K562 (cell line): ENCODE measurements around the gene DUS1L. TPM values are rescaled to one million over a fixed set of nuclear protein-coding genes. Genes with fewer than 3 reads are reported as not detected.

Experiments
- ATAC-seq: fragments of 200-7000 bp; cut with Tn5 transposase; 3 replicates; pipeline ENCODE4 v1.9.1; 2020; ENCODE audit warnings: moderate library complexity
- BruUV-seq: library from RNA; stranded (reverse); fragments of 400-500 nt; replicated peaks from 2 replicates; lab custom pipeline; 2021; lab: Mats Ljungman, UMichigan
- CTCF ChIA-PET: fragments of 300-600 bp; formaldehyde crosslinking; extraction: SDS; loops from one replicate; lab custom pipeline; 2021; ENCODE audit warnings: low intra/inter-chr PET ratio; lab: Yijun Ruan, JAX
- POLR2A ChIA-PET: fragments of 300-600, 350-650 bp; sonication (Branson Sonifier 250); formaldehyde crosslinking; extraction: SDS; loops from one replicate; lab custom pipeline; 2021; ENCODE audit warnings: antibody characterized with exemption, inconsistent platforms; lab: Yijun Ruan, JAX
- DNase-seq, 4 experiments: peaks; one replicate each; pipeline versions ENCODE4 v3.0.0 to v3.0.0-alpha.2; 2011 to 2018; ENCODE audit warnings: low spot score in 3 of 4, mixed read lengths in 3 of 4; ENCODE audit errors: extremely low read depth in 1 of 4
- FAIRE-seq: peaks from 2 replicates; lab custom pipeline; 2011; peaks lifted over from hg19 to GRCh38; lab: Jason Lieb, UNC
- H2AFZ ChIP-seq: 2 replicates; pipeline ENCODE4 v1.6.0; 2011; ENCODE audit warnings: low read depth, low read length, control low read depth, inconsistent platforms
- H3K27ac ChIP-seq: fragments of 200-600 bp; 3 replicates; pipeline ENCODE4 v1.8.0; 2011; ENCODE audit warnings: low read depth, mild to moderate bottlenecking, control low read depth, inconsistent platforms, low read length, moderate library complexity, mixed read lengths; ENCODE audit errors: extremely low read depth
- H3K27me3 ChIP-seq, 2 experiments: fragments of 300-600 bp in 1 of 2; 2 replicates in 1 of 2; 3 replicates in 1 of 2; pipeline versions ENCODE4 v1.6.0 to v1.8.0; 2011; ENCODE audit warnings: inconsistent platforms in 2 of 2, low read length in 2 of 2, mild to moderate bottlenecking in 1 of 2, mixed read lengths in 1 of 2, moderate library complexity in 1 of 2; ENCODE audit not compliant: control insufficient read depth in 2 of 2, insufficient read depth in 2 of 2
- H3K36me3 ChIP-seq: fragments of 300-600 bp; 3 replicates; pipeline ENCODE4 v1.8.0; 2011; ENCODE audit warnings: mild to moderate bottlenecking, low read length, inconsistent platforms; ENCODE audit not compliant: control insufficient read depth, insufficient read depth
- H3K4me1 ChIP-seq, 2 experiments: fragments of 200-600 bp in 1 of 2; replicated peaks in 1 of 2; 2 replicates in 1 of 2; 3 replicates in 1 of 2; pipeline versions ENCODE4 v1.5.1 to v1.8.0; 2011; ENCODE audit warnings: inconsistent platforms in 2 of 2, low read length in 2 of 2, mild to moderate bottlenecking in 1 of 2, mixed read lengths in 1 of 2, moderate library complexity in 1 of 2; ENCODE audit not compliant: control insufficient read depth in 2 of 2, insufficient read depth in 2 of 2
- H3K4me2 ChIP-seq: 2 replicates; pipeline ENCODE4 v1.6.1; 2011; ENCODE audit warnings: low read length, control low read depth, inconsistent platforms, mixed read lengths; ENCODE audit not compliant: insufficient read depth
- H3K4me3 ChIP-seq: fragments of 200-600 bp; sonication (generic), shearing (Covaris generic); 2 replicates; pipeline ENCODE4 v1.5.1; 2016; ENCODE audit warnings: control low read depth, inconsistent platforms
- H3K79me2 ChIP-seq: fragments of 200-600 bp; 3 replicates; pipeline ENCODE4 v1.8.0; 2011; ENCODE audit warnings: low read length, inconsistent platforms; ENCODE audit not compliant: control insufficient read depth, insufficient read depth
- H3K9ac ChIP-seq, 2 experiments: 2 replicates each; pipeline versions ENCODE4 v1.6.0 to v1.6.1; 2011; ENCODE audit warnings: low read depth in 2 of 2, low read length in 2 of 2, control low read depth in 1 of 2, inconsistent platforms in 1 of 2, mild to moderate bottlenecking in 1 of 2, mixed read lengths in 1 of 2; ENCODE audit not compliant: insufficient read depth in 1 of 2
- H3K9me1 ChIP-seq: one replicate; pipeline ENCODE4 v1.6.0; 2011; ENCODE audit warnings: inconsistent platforms, mild to moderate bottlenecking, low read length, moderate library complexity; ENCODE audit not compliant: control insufficient read depth, insufficient read depth
- H3K9me3 ChIP-seq: replicated peaks from 2 replicates; pipeline ENCODE4 v1.5.1; 2011; ENCODE audit warnings: low read depth, low read length, inconsistent platforms; ENCODE audit not compliant: control insufficient read depth, insufficient read depth
- H4K20me1 ChIP-seq: replicated peaks from 2 replicates; pipeline ENCODE4 v1.6.1; 2011; ENCODE audit warnings: low read length, inconsistent platforms, mixed read lengths; ENCODE audit not compliant: control insufficient read depth, insufficient read depth
- BCLAF1 ChIP-seq, 2 experiments: fragments of 450-650 bp in 1 of 2; IDR thresholded peaks; 2 replicates each; pipeline ENCODE4 v1.6.1; 2011 to 2017; ENCODE audit warnings: low read depth in 2 of 2, antibody characterized with exemption in 1 of 2, borderline replicate concordance in 1 of 2, low read length in 1 of 2, mild to moderate bottlenecking in 1 of 2, mixed read lengths in 1 of 2; ENCODE audit not compliant: control insufficient read depth in 1 of 2
- ELF1 ChIP-seq: fragments of 200-800 bp; sonication (Bioruptor generic); IDR thresholded peaks from 2 replicates; pipeline ENCODE4 v1.6.1; 2016; ENCODE audit warnings: missing genetic modification characterization, missing compliant biosample characterization
- HMGXB4 ChIP-seq: sonication (generic); formaldehyde crosslinking; IDR thresholded peaks from 2 replicates; pipeline ENCODE4 v1.8.1; 2023; ENCODE audit warnings: mild to moderate bottlenecking, missing genetic modification reagents
- NCOA4 ChIP-seq: fragments of 450-650 bp; IDR thresholded peaks from 2 replicates; pipeline ENCODE4 v1.6.1; 2018; ENCODE audit warnings: mild to moderate bottlenecking; ENCODE audit not compliant: partially characterized antibody
- RAD21 ChIP-seq, 2 experiments: fragments of 250-450 bp in 1 of 2; fragments of 450-650 bp in 1 of 2; sonication (Bioruptor Pico) in 1 of 2; formaldehyde crosslinking in 1 of 2; IDR thresholded peaks in 1 of 2; conservative IDR thresholded peaks in 1 of 2; 2 replicates each; pipeline versions ENCODE4 v1.4.0 to v1.8.0; 2020 to 2022; ENCODE audit warnings: mild to moderate bottlenecking in 2 of 2, moderate library complexity in 1 of 2
- ZBTB11 ChIP-seq, 3 experiments: fragments of 200-800 bp in 1 of 3; fragments of 250-450 bp in 1 of 3; fragments of 450-650 bp in 1 of 3; sonication (Bioruptor Pico) in 1 of 3; sonication (Bioruptor generic) in 1 of 3; formaldehyde crosslinking in 1 of 3; IDR thresholded peaks; 2 replicates each; pipeline versions ENCODE4 v1.6.1 to v1.8.0; 2016 to 2022; ENCODE audit warnings: mild to moderate bottlenecking in 2 of 3, missing genetic modification characterization in 2 of 3, missing compliant biosample characterization in 1 of 3, moderate library complexity in 1 of 3
- ZKSCAN3 ChIP-seq: fragments of 250-450 bp; sonication (Bioruptor Pico); IDR thresholded peaks from 2 replicates; pipeline ENCODE4 v1.4.0; 2020
- ZNF449 ChIP-seq: fragments of 250-450 bp; sonication (Bioruptor Pico); IDR thresholded peaks from 2 replicates; pipeline ENCODE4 v1.8.0; 2022; ENCODE audit warnings: moderate library complexity, mild to moderate bottlenecking, inconsistent platforms
- WGBS: fragments of 100-300 bp; shearing (Covaris generic); methylation state at CpG from one replicate; pipeline ENCODE4 v1.1.6; 2016; ENCODE audit warnings: low coverage, mixed read lengths; ENCODE audit not compliant: insufficient coverage; ENCODE audit errors: missing lambda C conversion rate; 5-methylcytosine and 5-hydroxymethylcytosine counted together
- in situ Hi-C: fragments of 300-500 bp; cut with MboI; formaldehyde crosslinking; loops from 4 replicates; pipeline ENCODE4 v1.15.0; 2018; ENCODE audit warnings: inconsistent platforms, mixed read lengths
- intact Hi-C: fragments of 100-400 bp; cut with micrococcal nuclease; formaldehyde crosslinking; loops from 2 replicates; pipeline ENCODE4 v1.14.2; 2022
- polyA plus RNA-seq, 8 experiments: library from polyadenylated mRNA; depleted of rRNA in 4 of 8; stranded (reverse) in 5 of 8; unstranded in 3 of 8; fragments of >200 nt; fragmentation: Nextera tagmentation in 2 of 8; fragmentation: Illumina TruSeq in 1 of 8; extraction: Ambion mirVana in 2 of 8; extraction: Trizol in 1 of 8; gene quantifications; 2 replicates each; pipeline versions ENCODE4 v1.2.1 to v1.2.3, GENCODE V29; 2011 to 2014; ENCODE audit warnings: inconsistent platforms in 1 of 8, missing spikeins in 1 of 8
- total RNA-seq, 7 experiments: library from RNA; depleted of rRNA in 6 of 7; stranded (reverse); fragments of >200 nt in 6 of 7; fragmentation: Illumina TruSeq in 2 of 7; extraction: Trizol in 2 of 7; gene quantifications; 2 replicates each; pipeline versions ENCODE4 v1.2.1 to v1.2.3, GENCODE V29; 2011 to 2021; ENCODE audit warnings: low replicate concordance in 1 of 7

DUS1L gene
- total and polyA plus RNA-seq, 9 of the 15 experiments (the other 6 are each of a cell fraction or from before 2014, with no cell fraction given) = 7.8 to 210 (median 83.9) TPM

GRCh38 chr17:82108038-82108437, 42.4 kb upstream of the DUS1L start:
- Histone ChIP-seq H3K9ac (peak overlapping the region in 1 of 2 experiments; percentile 4; a peak in 2 of 4 replicates), H3K27ac (no peak overlapping the region), H3K27me3 (no peaks in the 10 kb centered on the region), H3K9me3 (no peaks in the 10 kb centered on the region), H2AFZ (no peak overlapping the region), H3K4me1 (peaks cover 13 to 58% of the 10 kb centered on the region in 2 experiments), H3K9me1 (no peaks in the 10 kb centered on the region), H3K4me3 (no peak overlapping the region), H3K36me3 (peaks cover 10% of the 10 kb centered on the region; the same call in 1 of the 3 replicates), H3K4me2 (no peak overlapping the region), H4K20me1 (no peaks in the 10 kb centered on the region), H3K79me2 (no peaks in the 10 kb centered on the region)
- no peak for ATAC-seq
- in situ Hi-C loops = no loop called here
- no peak for FAIRE-seq
- no TSS peak for BruUV-seq
- ChIA-PET CTCF (no interaction called here), POLR2A (interaction anchor here (0.5 to 2.4 kb wide), 2 partner anchors 9 to 32 kb away, joined by 3 to 11 read pairs; no protein-coding TSS in a partner anchor)
- DNase-seq = no peak
- intact Hi-C loops = loop anchor here (5.0 kb wide), 1 partner anchor 34 kb away; no protein-coding TSS in a partner anchor
- WGBS = 78% methylated on average over 14 of the region's 14 CpGs
- TF ChIP-seq ZKSCAN3 (CRISPR knock-in tag) = no peak
- no peak for TF ChIP-seq RAD21 (CRISPR knock-in tag; conservative IDR thresholded peaks at IDR 0.05 in 1 of 2, IDR thresholded peaks at IDR 0.05 in 1 of 2)
- TF ChIP-seq BCLAF1 (IDR thresholded peaks at IDR 0.05; ENCODE audit: borderline replicate concordance in 1 of 2, control insufficient read depth in 1 of 2, low read depth in 2 of 2, low read length in 1 of 2) = no peak
- TF ChIP-seq HMGXB4 = no peak
- TF ChIP-seq ZBTB11 (CRISPR knock-in tag; IDR thresholded peaks at IDR 0.05) = no peak
- TF ChIP-seq ELF1 (tag) = no peak
- TF ChIP-seq NCOA4 = no peak
- no peak for TF ChIP-seq ZNF449 (CRISPR knock-in tag)
